Uterus (tissue), 4 donors: Measurements from ENCODE around the gene DHRS3. TPM values are rescaled to one million over a fixed set of nuclear protein-coding genes. Genes with fewer than 3 reads are reported as not detected.

Source experiments
- DNase-seq, 2 donors: peaks; one replicate each; pipeline ENCODE4 v3.0.0-alpha.2; 2019 to 2020
- H3K27ac ChIP-seq, 2 donors: fragments of 200-600 bp; sonication (generic); 1 replicate in 1 of 2; 2 replicates in 1 of 2; pipeline ENCODE4 v1.5.1; 2016 to 2018
- H3K27me3 ChIP-seq, 2 donors: fragments of 200-600 bp; sonication (generic); one replicate each; pipeline ENCODE4 v1.5.1; 2018 to 2019; ENCODE audit warnings: control low read depth in 1 of 2
- H3K36me3 ChIP-seq, 2 donors: fragments of 200-600 bp; sonication (generic); one replicate each; pipeline ENCODE4 v1.5.1; 2019; ENCODE audit warnings: control low read depth in 1 of 2
- H3K4me1 ChIP-seq, 2 donors: fragments of 200-600 bp; sonication (generic); one replicate each; pipeline ENCODE4 v1.5.1; 2018 to 2019; ENCODE audit warnings: control low read depth in 1 of 2
- H3K4me3 ChIP-seq, 2 donors: fragments of 200-600 bp; sonication (generic); 1 replicate in 1 of 2; 2 replicates in 1 of 2; pipeline ENCODE4 v1.5.1; 2018 to 2019; ENCODE audit warnings: mild to moderate bottlenecking in 1 of 2
- H3K9me3 ChIP-seq, 2 donors: fragments of 200-600 bp; sonication (generic); one replicate each; pipeline ENCODE4 v1.5.1; 2019; ENCODE audit warnings: control low read depth in 1 of 2
- CTCF ChIP-seq, 4 experiments: fragments of 200-600 bp in 2 of 4; fragments of 450-650 bp in 2 of 4; sonication (generic) in 2 of 4; IDR thresholded peaks; one replicate each; pipeline ENCODE4 v1.5.1; 2016 to 2019; ENCODE audit warnings: antibody characterized with exemption in 4 of 4, mild to moderate bottlenecking in 2 of 4, moderate library complexity in 1 of 4
- POLR2A ChIP-seq, 2 donors: fragments of 450-650 bp; IDR thresholded peaks; one replicate each; pipeline ENCODE4 v1.6.1; 2016; ENCODE audit warnings: antibody characterized with exemption in 2 of 2, mild to moderate bottlenecking in 1 of 2, moderate library complexity in 1 of 2
- intact Hi-C: fragments of 100-400 bp; cut with DNase I; formaldehyde crosslinking; loops from one replicate; pipeline ENCODE4 v1.15.1; 2023; ENCODE audit warnings: low total_unique reads
- total RNA-seq, 4 donors: library from RNA; depleted of rRNA in 3 of 4; stranded (reverse); fragments of >200 nt in 3 of 4; gene quantifications; one replicate each; pipeline versions ENCODE4 v1.1.0 to v1.2.4, GENCODE V29; 2014 to 2023
- donor health status: DM: yes; HTN: yes; CAD: no.

The DHRS3 gene
- total RNA-seq, 4 donors from 2014 or later: 12.6 to 82.0 (median 51.5) TPM

- H3K36me3 ChIP-seq: no peaks in the 10 kb centered on the region
- no peaks in the 10 kb centered on the region for H3K4me1 ChIP-seq
- H3K9me3 ChIP-seq: no peaks in the 10 kb centered on the region
- no peak for TF ChIP-seq POLR2A (IDR thresholded peaks at IDR 0.05)
- TF ChIP-seq CTCF (IDR thresholded peaks at IDR 0.05): no peak
- DNase-seq: no peak
- no peak overlapping the region for H3K4me3 ChIP-seq
- no peaks in the 10 kb centered on the region for H3K27me3 ChIP-seq
- no peak overlapping the region for H3K27ac ChIP-seq
- intact Hi-C loops: no loop called here
These were observed 39.1 kb downstream of the DHRS3 start for GRCh38 chr1:12578860-12579422.

- Histone ChIP-seq H3K4me1 (no peaks in the 10 kb centered on the region), H3K9me3 (no peaks in the 10 kb centered on the region), H3K4me3 (no peak overlapping the region), H3K27me3 (no peaks in the 10 kb centered on the region), H3K36me3 (no peaks in the 10 kb centered on the region), H3K27ac (no peak overlapping the region)
- TF ChIP-seq CTCF (IDR thresholded peaks at IDR 0.05) (no peak), POLR2A (IDR thresholded peaks at IDR 0.05) (no peak)
- intact Hi-C loops: no loop called here
- DNase-seq: no peak
These were observed 41.0 kb downstream of the DHRS3 start for GRCh38 chr1:12577020-12577419.

GRCh38 chr1:12574757-12575139 lies 43.3 kb downstream of the DHRS3 start:
- no peaks in the 10 kb centered on the region for H3K9me3 ChIP-seq
- intact Hi-C loops: no loop called here

GRCh38 chr1:12573015-12573825 lies 44.8 kb downstream of the DHRS3 start:
- TF ChIP-seq POLR2A (IDR thresholded peaks at IDR 0.05) (no peak), CTCF (IDR thresholded peaks at IDR 0.05) (no peak)
- no peak overlapping the region for H3K4me3 ChIP-seq
- no peaks in the 10 kb centered on the region for H3K27me3 ChIP-seq
- H3K9me3 ChIP-seq: no peaks in the 10 kb centered on the region
- intact Hi-C loops: no loop called here
- peak overlapping the region; percentile 23 to 43 for H3K27ac ChIP-seq
- no peaks in the 10 kb centered on the region for H3K4me1 ChIP-seq
- no peaks in the 10 kb centered on the region for H3K36me3 ChIP-seq
- no peak for DNase-seq

More at GRCh38 chr1:12574757-12575139, 43.3 kb downstream of the DHRS3 start:
- TF ChIP-seq POLR2A (IDR thresholded peaks at IDR 0.05) (no peak), CTCF (IDR thresholded peaks at IDR 0.05) (no peak)
- no peak overlapping the region for H3K4me3 ChIP-seq
- no peaks in the 10 kb centered on the region for H3K36me3 ChIP-seq
- no peak overlapping the region for H3K27ac ChIP-seq
- no peak for DNase-seq
- no peaks in the 10 kb centered on the region for H3K27me3 ChIP-seq
- H3K4me1 ChIP-seq: no peaks in the 10 kb centered on the region

- Histone ChIP-seq H3K36me3 (no peaks in the 10 kb centered on the region), H3K27ac (peak overlapping the region in 1 of 2 donors; percentile 23), H3K27me3 (no peaks in the 10 kb centered on the region), H3K4me1 (no peaks in the 10 kb centered on the region), H3K9me3 (no peaks in the 10 kb centered on the region), H3K4me3 (no peak overlapping the region)
- no peak for TF ChIP-seq CTCF (IDR thresholded peaks at IDR 0.05)
- no peak for TF ChIP-seq POLR2A (IDR thresholded peaks at IDR 0.05)
- no peak for DNase-seq
- intact Hi-C loops: no loop called here
These were observed 45.5 kb downstream of the DHRS3 start for GRCh38 chr1:12572522-12572921.
